Vagina (tissue), 2 donors: Measurements from ENCODE around the gene NLGN1.

ENCODE experiments used
- CTCF ChIP-seq, 3 experiments: fragments of 450-650 bp in 2 of 3; fragments of 200-600 bp in 1 of 3; sonication (generic) in 1 of 3; IDR thresholded peaks; one replicate each; pipeline ENCODE4 v1.5.1; 2017 to 2019; ENCODE audit warnings: antibody characterized with exemption in 3 of 3, mild to moderate bottlenecking in 2 of 3, moderate library complexity in 2 of 3
- POLR2A ChIP-seq, 2 donors: fragments of 450-650 bp; IDR thresholded peaks; one replicate each; pipeline ENCODE4 v1.6.1; 2017; ENCODE audit warnings: antibody characterized with exemption in 2 of 2, mild to moderate bottlenecking in 2 of 2, moderate library complexity in 2 of 2
- POLR2AphosphoS5 ChIP-seq, 2 donors: sonication (generic); formaldehyde crosslinking; IDR thresholded peaks; one replicate each; pipeline ENCODE4 v1.9.0; 2017; ENCODE audit warnings: antibody characterized with exemption in 2 of 2, mild to moderate bottlenecking in 2 of 2, low read depth in 1 of 2; ENCODE audit not compliant: insufficient read depth in 1 of 2

- TF ChIP-seq POLR2A (IDR thresholded peaks at IDR 0.05) (no peak), CTCF (IDR thresholded peaks at IDR 0.05) (no peak), POLR2AphosphoS5 (IDR thresholded peaks at IDR 0.05; ENCODE audit: insufficient read depth in 1 of 2, low read depth in 1 of 2) (no peak)
These were observed 603.1 kb downstream of the NLGN1 start for GRCh38 chr3:174000675-174001074.
